H54 (cell line): ENCODE results near the gene HBEGF.

Experiments
- DNase-seq: peaks from one replicate; pipeline ENCODE4 v3.0.0; 2011; ENCODE audit warnings: low spot score, mixed read lengths; ENCODE audit not compliant: insufficient read length
- FAIRE-seq: peaks from 3 replicates; lab custom pipeline; 2011; peaks lifted over from hg19 to GRCh38; lab: Jason Lieb, UNC
- POLR2A ChIP-seq: IDR thresholded peaks from 2 replicates; pipeline ENCODE4 v1.6.1; 2011; ENCODE audit warnings: low read depth, mild to moderate bottlenecking, low read length

HBEGF gene

GRCh38 chr5:140319833-140320232, 26.6 kb downstream of the HBEGF start:
- DNase-seq (no peak), FAIRE-seq (no peak)
- no peak for TF ChIP-seq POLR2A

DNA sequence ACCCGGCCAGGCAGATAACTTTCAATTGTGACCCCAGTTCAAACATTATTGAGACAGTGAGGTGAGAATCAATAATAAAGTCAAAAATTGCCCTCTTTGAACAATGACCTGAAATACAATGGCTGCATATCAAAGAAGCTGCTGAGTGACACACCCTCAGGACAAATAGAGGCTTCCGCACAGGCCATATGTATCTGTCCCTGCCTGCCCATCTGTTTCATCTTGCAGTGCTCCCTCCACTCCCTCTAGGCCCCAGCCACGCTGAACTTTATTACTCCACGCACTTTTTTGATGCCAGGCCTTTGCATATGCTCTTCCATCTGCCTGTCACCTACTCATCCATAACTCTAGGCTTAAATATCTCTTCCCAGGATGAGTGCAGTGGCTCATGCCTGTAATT, 27.6 kb downstream of the HBEGF start:
- DNase-seq (no peak), FAIRE-seq (no peak)
- no peak for TF ChIP-seq POLR2A

DNA sequence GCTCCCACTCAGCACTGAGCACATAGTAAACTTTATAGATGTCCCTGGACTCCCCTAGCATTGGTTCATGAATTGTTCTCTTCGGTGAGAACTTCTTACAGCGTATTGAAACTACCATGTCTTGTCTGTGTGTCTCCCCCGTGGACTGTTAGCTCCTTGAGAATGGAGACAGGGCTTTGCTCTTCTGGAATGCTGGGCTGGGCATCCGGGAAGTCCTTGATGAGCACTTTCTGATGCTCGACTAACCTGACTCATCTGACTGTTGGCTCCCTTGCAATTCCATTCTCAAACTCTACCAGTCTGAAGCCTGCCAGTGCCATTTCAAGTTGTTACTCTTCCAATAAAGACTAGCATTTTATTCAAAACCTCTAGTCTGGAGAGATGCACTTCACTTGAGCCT, 28.5 kb downstream of the HBEGF start:
- DNase-seq (no peak), FAIRE-seq (no peak)
- TF ChIP-seq POLR2A, result no peak

DNA sequence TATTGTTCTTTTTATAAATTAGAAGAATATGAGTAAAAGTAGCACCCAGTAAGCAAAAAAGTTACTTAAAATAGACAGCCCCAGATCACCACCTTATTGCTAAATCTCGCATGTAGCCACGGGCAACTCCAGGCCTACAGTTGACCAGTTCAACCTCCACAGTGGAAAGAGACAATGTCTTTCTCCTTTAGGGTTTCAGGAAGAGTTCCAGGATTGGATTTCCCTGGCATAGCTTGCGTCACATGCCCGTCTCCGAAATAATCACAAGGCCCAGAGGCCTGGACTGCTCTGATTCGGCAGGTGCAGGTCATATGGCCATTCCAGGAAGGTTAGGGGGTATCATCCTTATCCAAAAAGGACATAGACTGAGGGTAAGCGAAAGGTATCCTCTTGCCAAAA, 33.6 kb downstream of the HBEGF start:
- FAIRE-seq, result no peak
- no peak for DNase-seq
- no peak for TF ChIP-seq POLR2A

GRCh38 chr5:140312067-140312790, 34.2 kb downstream of the HBEGF start:
- FAIRE-seq (peak; percentile 94), DNase-seq (peak; percentile 32)
- TF ChIP-seq POLR2A, result no peak

DNA sequence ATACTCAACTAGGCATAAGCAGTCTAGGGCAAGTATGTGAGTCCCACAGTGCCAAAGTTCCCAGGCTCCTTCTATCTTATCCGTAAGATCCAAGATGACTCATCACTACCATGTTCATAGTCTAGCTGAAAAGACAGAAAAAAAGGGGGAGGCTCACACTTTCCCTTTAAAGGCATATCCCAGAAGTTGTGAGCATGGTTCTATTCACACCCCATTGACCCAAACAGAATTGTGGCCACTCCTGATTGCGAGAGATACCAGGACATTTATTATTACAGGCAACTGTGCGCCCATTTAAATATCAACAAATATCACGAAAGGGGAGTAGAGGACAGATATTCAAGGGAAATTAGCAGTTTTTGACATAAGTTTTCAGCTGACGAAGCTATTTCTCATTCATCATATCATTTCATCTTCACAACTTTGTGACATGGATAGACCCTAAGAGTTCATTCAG, 35.4 kb downstream of the HBEGF start:
- DNase-seq, result no peak
- FAIRE-seq, result peak; percentile 27
- no peak for TF ChIP-seq POLR2A

DNA sequence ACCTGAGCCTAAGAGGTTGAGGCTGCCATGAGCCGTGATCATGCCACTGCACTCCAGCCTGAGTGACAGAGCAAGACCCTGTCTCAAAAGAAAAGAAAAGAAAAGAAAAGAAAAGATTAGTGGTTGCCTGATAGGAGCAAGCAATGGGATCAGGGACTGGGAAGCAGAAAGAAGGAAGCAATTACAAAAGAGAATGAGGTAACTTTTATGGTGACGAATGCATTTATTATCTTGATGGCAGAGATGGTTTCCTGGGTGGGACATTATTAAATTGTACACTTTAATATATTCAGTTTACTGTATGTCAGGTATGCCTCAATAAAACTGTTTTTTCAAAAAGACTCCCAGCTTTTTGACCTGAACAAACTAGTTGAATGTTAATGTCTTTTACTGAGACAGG, 36.0 kb downstream of the HBEGF start:
- DNase-seq (no peak), FAIRE-seq (no peak)
- no peak for TF ChIP-seq POLR2A

DNA sequence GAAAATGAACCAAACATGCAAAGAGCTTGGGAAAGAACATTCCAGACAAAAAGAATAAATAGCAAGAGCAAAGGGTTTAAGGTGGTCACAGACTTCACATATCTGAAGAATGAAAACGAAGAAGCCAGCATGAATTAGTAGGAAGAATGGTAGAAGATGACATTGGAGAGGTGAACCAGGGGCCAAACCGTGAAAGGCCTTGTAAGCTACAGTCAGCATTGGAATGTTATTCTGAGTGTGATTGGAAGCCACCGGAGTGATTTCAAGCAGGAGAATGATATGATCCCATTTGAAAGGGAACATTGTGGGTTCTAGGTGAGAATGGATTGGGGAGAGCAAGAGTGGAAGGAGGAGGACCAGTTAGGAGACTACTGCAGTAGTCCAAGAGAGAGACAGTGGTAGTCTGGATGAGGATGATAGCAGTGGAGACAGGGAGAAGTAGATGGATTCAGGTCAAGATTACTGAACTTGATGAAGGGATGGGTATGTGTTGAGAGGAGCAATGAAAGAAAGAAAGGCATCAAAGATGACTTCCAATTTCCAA, 36.6 kb downstream of the HBEGF start:
- DNase-seq (no peak), FAIRE-seq (no peak)
- no peak for TF ChIP-seq POLR2A

- no peak for DNase-seq
- FAIRE-seq, result no peak
- TF ChIP-seq POLR2A, result no peak
Observed at GRCh38 chr5:140305471-140305870, 40.9 kb downstream of the HBEGF start.

GRCh38 chr5:140303966-140304365, 42.4 kb downstream of the HBEGF start:
- TF ChIP-seq POLR2A, result no peak
- FAIRE-seq (no peak), DNase-seq (no peak)

- FAIRE-seq (peak; percentile 79), DNase-seq (peak; percentile 65)
- no peak; the same call in 1 of the 2 replicates for TF ChIP-seq POLR2A
Observed at GRCh38 chr5:140302786-140303639, 43.4 kb downstream of the HBEGF start, which contains the start of gene PFDN1. PFDN1 (minus strand) TSS chr5:140303101; CDS start chr5:140303073, 28 bp downstream.

DNA sequence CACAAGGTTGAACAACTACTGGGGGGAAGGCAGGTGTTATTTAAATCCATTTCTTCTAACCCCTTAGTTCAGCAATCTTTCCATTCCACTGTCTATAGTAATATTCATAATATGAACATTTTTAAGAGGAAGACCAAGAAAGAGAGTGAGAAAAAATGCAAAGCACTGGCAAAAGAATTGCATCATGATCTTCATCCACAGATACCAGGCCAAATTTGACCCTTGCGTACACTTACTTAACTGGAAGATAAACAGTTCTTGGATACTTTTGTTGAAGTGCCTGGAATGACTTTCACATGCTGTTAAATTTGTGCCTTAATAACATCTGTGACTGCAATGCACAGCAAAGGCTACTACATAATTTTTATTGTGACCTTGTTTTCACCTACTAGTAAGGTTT, 45.3 kb downstream of the HBEGF start:
- FAIRE-seq (no peak), DNase-seq (no peak)
- TF ChIP-seq POLR2A, result no peak

- no peak for TF ChIP-seq POLR2A
- DNase-seq (no peak), FAIRE-seq (no peak)
Observed at GRCh38 chr5:140299056-140299455, 47.3 kb downstream of the HBEGF start.

GRCh38 chr5:140298183-140298601, 48.2 kb downstream of the HBEGF start:
- peak; percentile 87 for FAIRE-seq
- DNase-seq, result no peak
- TF ChIP-seq POLR2A, result no peak

- FAIRE-seq, result no peak
- no peak for TF ChIP-seq POLR2A
- DNase-seq, result no peak
Observed at GRCh38 chr5:140297283-140297682, 49.1 kb downstream of the HBEGF start.
